Prostate gland (tissue), 2 donors: ENCODE data around the gene GNB5. TPM values are rescaled to one million over a fixed set of nuclear protein-coding genes. Genes with fewer than 3 reads are reported as not detected.

Experiments used
- DNase-seq: peaks from one replicate; pipeline ENCODE4 v3.0.0-alpha.2; 2019; ENCODE audit warnings: low spot score
- H3K27ac ChIP-seq, 2 donors: fragments of 200-600 bp; sonication (generic); 2 replicates each; pipeline ENCODE4 v1.5.1; 2017 to 2019
- H3K27me3 ChIP-seq: fragments of 200-600 bp; sonication (generic); replicated peaks from 2 replicates; pipeline ENCODE4 v1.5.1; 2019; ENCODE audit not compliant: insufficient read depth
- H3K36me3 ChIP-seq, 2 donors: fragments of 200-600 bp; sonication (generic); 1 replicate in 1 of 2; 2 replicates in 1 of 2; pipeline versions ENCODE4 v1.5.1 to v1.8.1; 2017 to 2019
- H3K4me1 ChIP-seq: fragments of 200-600 bp; sonication (generic); replicated peaks from 2 replicates; pipeline ENCODE4 v1.5.1; 2019
- H3K4me3 ChIP-seq, 2 donors: fragments of 200-600 bp; sonication (generic); 2 replicates each; pipeline ENCODE4 v1.5.1; 2017 to 2019
- H3K9me3 ChIP-seq: fragments of 200-600 bp; sonication (generic); 2 replicates; pipeline ENCODE4 v1.5.1; 2017
- CTCF ChIP-seq, 4 experiments: fragments of 200-600 bp in 2 of 4; fragments of 450-650 bp in 2 of 4; sonication (generic) in 2 of 4; IDR thresholded peaks; 1 replicate in 3 of 4; 2 replicates in 1 of 4; pipeline ENCODE4 v1.5.1; 2016 to 2019; ENCODE audit warnings: antibody characterized with exemption in 4 of 4, mild to moderate bottlenecking in 2 of 4, moderate library complexity in 2 of 4
- POLR2A ChIP-seq: fragments of 450-650 bp; IDR thresholded peaks from one replicate; pipeline ENCODE4 v1.6.1; 2016; ENCODE audit warnings: antibody characterized with exemption, mild to moderate bottlenecking
- POLR2AphosphoS5 ChIP-seq: sonication (generic); formaldehyde crosslinking; IDR thresholded peaks from one replicate; pipeline ENCODE4 v1.6.1; 2017; ENCODE audit warnings: antibody characterized with exemption
- WGBS: methylation state at CpG from one replicate; pipeline ENCODE4 v1.1.5; 2018; 5-methylcytosine and 5-hydroxymethylcytosine counted together
- intact Hi-C: fragments of 100-400 bp; cut with DNase I; formaldehyde crosslinking; loops from one replicate; pipeline ENCODE4 v1.14.2; 2022
- total RNA-seq, 2 donors: library from RNA; depleted of rRNA; stranded (reverse); fragments of >200 nt; gene quantifications; one replicate each; pipeline ENCODE4 v1.1.0, GENCODE V29; 2016

GNB5 gene
- total RNA-seq, 2 donors from 2014 or later, result 23.3 to 85.7 TPM

- Histone ChIP-seq H3K4me1 (peaks cover 2% of the 10 kb centered on the region), H3K27ac (no peak overlapping the region), H3K27me3 (no peaks in the 10 kb centered on the region), H3K4me3 (no peak overlapping the region), H3K36me3 (no peaks in the 10 kb centered on the region), H3K9me3 (no peaks in the 10 kb centered on the region)
- intact Hi-C loops, result no loop called here
- TF ChIP-seq POLR2AphosphoS5, result no peak
- no peak for TF ChIP-seq POLR2A
- TF ChIP-seq CTCF (IDR thresholded peaks at IDR 0.05), result no peak
- WGBS, result 97% methylated on average over 6 of the region's 6 CpGs
- no peak for DNase-seq
Observed at GRCh38 chr15:52181938-52182780, 9.0 kb downstream of the GNB5 start.

- no peak for DNase-seq
- peak overlapping the region in 1 of 2 donors; percentile 95 for H3K4me3 ChIP-seq
Observed at GRCh38 chr15:52180851-52181450, 10.2 kb downstream of the GNB5 start.

GRCh38 chr15:52180196-52180835 lies 10.9 kb downstream of the GNB5 start:
- TF ChIP-seq POLR2A (no peak), POLR2AphosphoS5 (no peak), CTCF (IDR thresholded peaks at IDR 0.05) (no peak)
- Histone ChIP-seq H3K9me3 (no peaks in the 10 kb centered on the region), H3K4me3 (peak overlapping the region; percentile 60 to 95), H3K27ac (peak overlapping the region; percentile 87 to 96), H3K27me3 (no peaks in the 10 kb centered on the region), H3K4me1 (peaks cover 2% of the 10 kb centered on the region), H3K36me3 (no peaks in the 10 kb centered on the region)
- DNase-seq, result peak; percentile 13
- WGBS, result 8% methylated on average over 31 of the region's 31 CpGs
- intact Hi-C loops, result no loop called here

More at GRCh38 chr15:52180851-52181450, 10.2 kb downstream of the GNB5 start:
- H3K27ac ChIP-seq, result peak overlapping the region; percentile 87 to 96
- intact Hi-C loops, result no loop called here
- WGBS, result 84% methylated on average over 10 of the region's 10 CpGs
- TF ChIP-seq POLR2AphosphoS5, result no peak
- TF ChIP-seq CTCF (IDR thresholded peaks at IDR 0.05), result no peak
- no peak for TF ChIP-seq POLR2A
- H3K27me3 ChIP-seq, result no peaks in the 10 kb centered on the region
- H3K36me3 ChIP-seq, result no peaks in the 10 kb centered on the region
- H3K9me3 ChIP-seq, result no peaks in the 10 kb centered on the region
- H3K4me1 ChIP-seq, result peaks cover 2% of the 10 kb centered on the region

DNA sequence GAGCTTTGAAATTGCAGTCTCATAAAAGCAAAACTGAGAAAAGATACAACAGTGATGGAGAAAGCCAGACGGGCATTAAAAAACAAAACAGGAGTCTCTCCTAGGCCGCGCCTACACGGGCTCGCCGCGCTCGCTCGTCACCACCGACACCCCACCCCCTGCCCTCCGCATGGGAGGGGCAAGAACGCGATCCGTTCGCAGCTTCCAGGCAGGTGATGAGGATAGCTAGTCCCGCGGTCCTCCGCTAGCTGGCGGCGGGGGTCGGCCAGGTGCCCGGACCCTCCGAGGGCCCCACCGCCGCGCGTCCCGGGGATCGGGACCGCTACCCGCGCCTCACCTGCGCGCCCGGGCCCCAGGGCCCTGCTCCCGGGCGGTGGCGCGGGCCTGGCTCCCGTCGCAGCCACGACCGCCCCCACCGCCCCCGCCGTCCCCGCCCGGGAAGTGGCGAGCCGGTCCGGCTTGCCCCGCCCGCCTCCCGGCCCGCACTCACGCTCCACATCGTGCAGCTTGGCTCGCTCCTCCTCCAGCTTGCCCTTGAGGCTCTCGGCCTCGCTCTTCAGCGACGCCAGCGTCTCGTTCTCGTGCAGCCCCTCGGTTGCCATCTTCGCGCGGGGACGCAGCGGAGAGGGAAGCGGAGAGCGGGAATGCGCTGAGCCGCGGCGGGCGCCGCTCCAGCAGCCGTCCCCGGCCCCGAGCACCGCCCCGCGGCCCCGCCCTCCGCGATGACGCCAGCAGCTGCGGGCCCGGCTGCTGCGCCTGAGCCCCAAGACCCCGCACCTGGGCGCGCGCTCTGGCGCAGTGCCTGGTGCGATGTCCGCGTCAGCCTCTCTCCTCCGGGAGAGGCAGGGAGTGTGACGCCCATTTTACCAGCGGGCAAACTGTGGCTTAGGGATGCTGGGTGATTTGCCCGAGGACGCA lies 11.7 kb downstream of the GNB5 start:
- TF ChIP-seq CTCF (IDR thresholded peaks at IDR 0.05), result peak in 2 of 4 experiments; percentile 17 to 24
- TF ChIP-seq POLR2A, result peak; percentile 78
- TF ChIP-seq POLR2AphosphoS5, result peak; percentile 76
- H3K4me3 ChIP-seq, result peak overlapping the region; percentile 60 to 95
- H3K27me3 ChIP-seq, result no peaks in the 10 kb centered on the region
- H3K27ac ChIP-seq, result peak overlapping the region; percentile 87 to 96
- intact Hi-C loops, result no loop called here
- H3K36me3 ChIP-seq, result no peaks in the 10 kb centered on the region
- peak; percentile 83 for DNase-seq
- WGBS, result under 1% methylated on average over 65 of the region's 105 CpGs
- H3K9me3 ChIP-seq, result no peaks in the 10 kb centered on the region
- H3K4me1 ChIP-seq, result peaks cover 2% of the 10 kb centered on the region
